Stimulated activated CD4-positive, alpha-beta T cell treated with anti-CD3 and anti-CD28 coated beads, Interleukin-4, amount 100 ng/mL, for 24 hours (primary cell): ENCODE data around the gene TPPP3.
"Not testable (repeated sequence)": the region's sequence is repeated elsewhere in the genome, so short reads cannot be mapped to it uniquely, and the experiment has no call there.

ENCODE experiments used
- DNase-seq: peaks from one replicate; pipeline ENCODE4 v3.0.0-alpha.2; 2020

TPPP3 gene

DNA sequence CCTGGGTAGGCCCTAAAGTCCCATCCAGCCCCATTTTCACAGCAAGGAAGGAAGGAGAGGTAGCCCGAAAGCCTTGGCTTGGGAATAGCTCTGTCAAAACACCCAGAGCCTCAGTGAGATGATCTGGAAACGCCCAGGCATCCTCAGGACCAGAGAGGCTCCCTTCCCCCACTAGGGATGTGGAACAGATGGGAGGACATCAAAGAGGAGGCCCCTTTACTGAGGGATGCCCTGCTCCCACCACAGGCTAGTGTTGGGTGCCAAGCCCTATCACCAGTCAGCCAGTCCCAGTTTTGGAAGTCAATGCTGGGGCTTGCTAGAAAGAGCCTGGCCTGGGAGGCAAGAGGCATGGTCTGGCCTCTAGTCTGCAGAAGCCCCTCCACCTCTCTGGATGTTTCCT, 4.7 kb downstream of the TPPP3 start:
- no peak for DNase-seq

DNA sequence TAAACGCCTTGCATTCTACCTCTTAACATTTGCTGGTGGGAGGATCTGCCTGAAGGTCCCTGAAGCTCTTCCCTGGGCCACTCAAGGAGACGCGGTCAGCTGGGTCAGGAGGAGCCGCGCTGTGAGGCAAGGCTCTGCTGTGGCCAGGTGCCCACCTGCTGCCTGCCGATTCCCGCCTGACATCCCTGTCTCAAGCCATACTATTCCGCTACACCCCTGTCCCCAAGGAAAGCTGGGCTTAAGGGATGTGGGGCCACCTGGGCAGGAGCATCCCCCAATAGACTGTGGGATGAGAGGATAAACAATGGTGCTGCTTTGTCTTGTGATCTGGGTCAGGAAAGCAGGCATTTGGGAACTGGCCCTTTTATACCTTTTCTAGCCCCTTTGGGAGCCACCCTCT, 5.1 kb downstream of the TPPP3 start:
- no peak for DNase-seq

DNA sequence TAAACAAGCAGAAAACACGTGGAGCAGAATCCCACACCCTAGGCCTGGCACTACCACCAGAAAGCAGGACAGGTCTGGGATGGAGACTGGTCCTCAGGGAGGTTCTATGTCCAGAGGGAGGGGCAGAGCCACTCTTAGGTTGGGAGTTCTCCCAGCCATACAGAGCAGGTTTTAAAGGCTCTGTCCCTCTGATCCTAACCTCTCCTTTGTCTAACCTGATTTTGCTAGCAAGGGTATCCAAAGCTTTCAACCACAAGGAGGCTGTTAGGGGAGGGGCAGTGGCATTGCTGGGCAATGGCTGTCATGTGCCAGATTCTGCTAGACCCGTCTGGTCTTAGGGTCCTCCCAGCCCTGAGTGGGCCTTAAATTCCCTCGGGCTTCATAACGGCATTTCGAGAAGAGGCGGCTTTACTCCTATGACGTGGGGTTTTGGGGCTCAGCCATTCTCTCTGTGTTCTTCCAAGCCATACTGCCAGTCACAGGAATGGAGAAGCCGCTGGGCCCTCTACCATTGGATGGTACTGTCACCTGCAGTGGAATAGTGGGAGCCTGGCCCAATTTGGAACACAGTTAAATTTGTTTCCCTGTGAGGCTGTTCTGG, 5.7 kb downstream of the TPPP3 start:
- DNase-seq: no peak

DNA sequence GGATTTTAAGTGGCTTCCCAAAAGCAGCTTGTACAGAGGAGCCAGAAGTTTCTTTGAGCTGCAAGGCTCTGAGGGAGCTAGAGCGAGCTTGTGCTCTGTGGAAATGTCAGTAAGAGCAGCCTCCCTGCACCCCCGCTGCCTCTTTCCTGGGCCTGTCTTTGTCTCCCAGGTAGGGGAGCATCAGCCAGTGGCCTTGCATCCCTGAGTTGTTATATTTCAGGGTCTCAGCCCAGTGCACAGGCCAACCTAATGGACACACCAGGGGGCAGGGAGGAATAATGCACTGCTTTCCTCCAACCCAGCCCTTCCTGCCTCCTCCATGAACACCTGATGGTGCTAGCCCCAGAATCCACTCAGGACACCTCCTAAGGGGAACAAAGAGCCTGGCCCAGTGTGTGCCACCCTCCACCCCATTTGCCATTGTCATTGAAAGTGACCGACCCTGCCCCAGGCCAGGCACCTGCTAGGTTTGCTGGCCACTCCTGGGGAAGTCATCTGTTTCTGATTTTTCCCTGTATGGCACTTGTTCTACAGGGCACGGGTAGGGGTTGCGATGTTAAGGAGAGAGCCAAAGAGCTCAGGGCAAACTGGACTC, 6.3 kb downstream of the TPPP3 start:
- no peak for DNase-seq

DNA sequence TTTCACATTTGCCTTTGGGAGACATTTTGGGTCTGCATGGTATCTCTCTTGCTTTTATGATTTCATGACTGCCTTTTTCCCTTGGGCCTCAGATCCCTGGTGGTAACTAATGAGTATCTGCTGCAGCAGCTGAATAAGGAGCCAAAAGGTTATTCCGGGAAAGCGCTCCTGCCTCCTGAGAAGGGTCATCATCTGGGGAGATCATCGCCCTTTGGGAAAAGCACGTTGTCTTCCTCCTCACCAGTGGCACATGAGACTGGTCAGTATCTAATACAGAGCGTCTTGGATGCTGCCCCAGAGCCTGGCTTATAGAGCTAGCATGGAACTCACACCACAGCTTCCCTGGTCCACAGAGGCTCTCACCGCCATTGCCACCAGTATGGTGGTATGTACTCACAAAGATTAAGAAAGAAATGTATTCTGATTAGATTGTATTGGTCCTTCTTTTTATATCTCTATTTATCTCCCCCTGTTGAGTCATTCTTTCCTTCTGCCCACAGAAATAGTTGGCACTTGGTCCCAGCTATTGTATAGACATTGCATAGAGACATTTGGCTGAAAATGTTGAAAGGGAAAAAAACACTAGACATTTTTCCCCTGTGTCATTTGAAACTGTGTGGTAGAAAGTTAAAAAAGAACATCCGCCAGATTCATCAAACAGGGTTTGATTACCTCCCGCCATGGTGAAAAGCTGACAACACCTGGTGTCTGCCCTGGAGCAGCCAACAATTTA, 8.4 kb downstream of the TPPP3 start:
- DNase-seq: no peak

DNA sequence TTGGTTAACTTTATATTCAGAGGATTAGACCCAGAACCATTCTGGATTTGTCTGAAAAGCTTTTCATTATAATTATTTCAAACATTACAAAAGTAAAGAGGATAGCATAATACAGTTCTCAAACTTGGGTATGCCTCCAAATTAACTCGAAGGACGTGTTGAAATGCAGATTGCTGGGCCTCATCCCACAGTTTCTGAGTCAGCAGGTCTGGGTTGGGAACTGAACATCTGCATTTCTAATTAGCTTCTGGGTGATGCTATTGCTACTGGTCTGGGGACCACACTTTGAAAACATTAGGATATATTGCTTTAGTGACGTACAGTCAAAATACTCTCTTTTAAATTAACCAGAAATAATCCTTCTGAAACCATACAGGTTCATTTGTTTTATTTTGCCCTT, 10.0 kb downstream of the TPPP3 start:
- DNase-seq: no peak

DNA sequence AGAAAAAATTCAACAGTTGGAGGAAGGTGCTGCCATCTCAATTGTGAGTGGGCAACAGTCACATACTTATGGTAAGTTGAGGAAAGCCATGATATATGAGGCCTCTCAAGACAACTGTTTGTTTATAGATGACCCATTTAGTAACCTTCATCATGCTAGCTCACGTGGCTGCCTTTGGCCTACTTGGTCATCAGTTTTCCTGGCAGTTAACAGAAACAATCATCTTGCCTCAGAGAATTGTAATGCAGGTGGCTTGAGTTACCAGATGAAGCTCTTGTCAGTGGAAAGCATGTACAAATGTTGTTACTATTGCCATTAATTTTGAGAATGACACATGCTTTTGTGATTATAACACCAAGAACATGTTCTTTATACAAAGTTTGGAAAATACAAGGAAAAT, 14.7 kb downstream of the TPPP3 start:
- no peak for DNase-seq

DNA sequence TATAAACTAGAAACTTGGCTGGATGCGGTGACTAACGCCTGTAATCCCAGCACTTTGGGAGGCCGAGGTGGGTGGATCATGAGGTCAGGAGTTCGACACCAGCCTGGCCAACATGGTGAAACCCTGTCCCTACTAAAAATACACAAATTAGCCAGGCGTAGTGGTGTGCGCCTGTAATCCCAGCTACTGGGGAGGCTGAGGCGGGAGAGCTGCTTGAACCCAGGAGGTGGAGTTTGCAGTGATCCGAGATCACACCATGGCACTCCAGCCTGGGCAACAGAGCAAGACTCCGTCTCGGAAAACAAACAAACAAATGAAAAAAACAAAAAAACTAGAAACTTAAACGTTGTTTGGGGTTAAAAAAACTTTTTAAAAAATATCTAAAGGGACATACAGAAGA, 17.3 kb downstream of the TPPP3 start:
- not testable (repeated sequence) for DNase-seq

DNA sequence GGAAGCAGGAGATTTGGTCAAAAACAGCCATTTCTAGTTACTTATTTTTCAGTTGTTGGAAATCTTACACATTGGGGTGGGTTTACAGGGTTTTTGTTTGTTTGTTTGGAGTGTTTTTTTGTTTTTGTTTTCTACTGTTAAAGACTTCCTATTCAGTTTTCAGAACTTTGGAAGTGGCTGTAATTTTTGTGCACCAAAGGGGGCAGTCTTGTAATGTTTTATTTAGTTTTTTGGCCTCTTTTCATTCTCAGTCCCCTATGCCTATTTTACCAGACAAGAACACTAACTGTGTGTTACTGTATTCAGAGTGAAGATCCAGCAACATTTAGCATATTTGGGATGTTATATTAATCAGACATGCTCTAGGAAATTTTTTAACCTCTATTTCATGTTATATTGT, 20.6 kb downstream of the TPPP3 start:
- DNase-seq: no peak

DNA sequence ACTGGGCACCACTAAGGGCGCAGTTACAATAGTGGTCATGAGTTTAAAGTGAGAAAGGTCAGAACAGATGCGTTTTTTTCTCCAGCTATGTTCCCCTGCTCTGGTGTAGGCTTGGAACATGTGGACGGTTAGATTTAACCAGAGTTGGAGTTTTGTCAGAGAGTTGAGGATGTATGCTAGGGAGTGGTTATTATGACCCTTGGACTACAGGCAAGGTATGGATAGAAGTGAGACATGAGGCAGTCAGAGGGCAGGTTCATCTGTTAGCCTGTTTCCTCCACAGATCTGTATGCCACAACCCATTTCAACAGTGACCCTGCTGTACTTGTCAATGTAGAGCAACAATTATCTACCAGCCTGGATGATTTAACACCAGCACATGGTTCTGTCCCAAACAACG, 22.6 kb downstream of the TPPP3 start:
- no peak for DNase-seq

DNA sequence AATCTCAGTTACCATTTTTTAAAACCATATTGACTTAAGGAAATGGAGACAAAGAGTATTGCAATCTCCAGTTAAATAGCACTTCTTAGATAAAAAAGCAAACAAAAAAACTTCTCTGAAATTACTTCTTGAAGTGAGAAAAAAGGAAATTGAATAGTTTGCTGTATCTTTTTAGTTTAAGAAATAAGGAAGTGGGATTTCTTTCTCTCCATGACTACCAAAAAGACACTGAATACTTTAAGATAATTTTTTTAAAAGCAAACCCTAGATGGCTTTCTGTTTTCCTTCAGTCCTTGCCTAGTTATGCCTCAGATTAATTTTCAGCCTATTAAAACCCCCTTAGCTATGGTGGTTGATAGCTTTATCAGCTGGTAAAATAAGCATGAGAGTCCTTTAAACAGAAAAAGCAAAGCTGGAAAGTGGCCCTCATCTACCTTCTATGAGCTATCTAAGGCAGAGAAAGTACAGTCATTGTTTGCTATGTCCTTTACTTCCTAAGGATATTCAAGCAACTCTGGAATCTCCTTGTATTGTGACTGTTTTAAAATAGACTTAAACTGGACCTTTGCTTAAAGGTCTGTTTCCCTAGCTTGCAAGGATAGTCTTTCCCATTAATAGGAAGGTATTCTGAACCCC, 28.6 kb downstream of the TPPP3 start:
- no peak for DNase-seq

DNA sequence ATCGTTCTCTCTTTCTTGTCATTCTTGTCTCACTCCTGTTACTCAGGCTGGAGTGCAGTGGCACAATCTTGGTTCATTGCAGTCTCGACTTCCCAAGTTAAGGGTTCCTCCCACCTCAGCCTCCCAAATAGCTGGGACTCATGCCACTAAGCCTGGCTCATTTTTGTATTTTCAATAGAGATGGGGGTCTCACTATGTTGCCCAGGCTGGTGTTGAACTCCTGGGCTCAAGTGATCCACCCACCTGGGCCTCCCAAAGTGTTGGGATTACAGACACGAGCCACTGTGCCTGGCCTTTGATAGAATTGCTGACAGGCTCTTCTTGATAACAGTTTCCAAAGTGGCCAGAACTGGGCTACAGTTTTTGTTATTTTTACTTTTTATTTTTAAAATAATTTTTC, 32.3 kb downstream of the TPPP3 start:
- DNase-seq: no peak

DNA sequence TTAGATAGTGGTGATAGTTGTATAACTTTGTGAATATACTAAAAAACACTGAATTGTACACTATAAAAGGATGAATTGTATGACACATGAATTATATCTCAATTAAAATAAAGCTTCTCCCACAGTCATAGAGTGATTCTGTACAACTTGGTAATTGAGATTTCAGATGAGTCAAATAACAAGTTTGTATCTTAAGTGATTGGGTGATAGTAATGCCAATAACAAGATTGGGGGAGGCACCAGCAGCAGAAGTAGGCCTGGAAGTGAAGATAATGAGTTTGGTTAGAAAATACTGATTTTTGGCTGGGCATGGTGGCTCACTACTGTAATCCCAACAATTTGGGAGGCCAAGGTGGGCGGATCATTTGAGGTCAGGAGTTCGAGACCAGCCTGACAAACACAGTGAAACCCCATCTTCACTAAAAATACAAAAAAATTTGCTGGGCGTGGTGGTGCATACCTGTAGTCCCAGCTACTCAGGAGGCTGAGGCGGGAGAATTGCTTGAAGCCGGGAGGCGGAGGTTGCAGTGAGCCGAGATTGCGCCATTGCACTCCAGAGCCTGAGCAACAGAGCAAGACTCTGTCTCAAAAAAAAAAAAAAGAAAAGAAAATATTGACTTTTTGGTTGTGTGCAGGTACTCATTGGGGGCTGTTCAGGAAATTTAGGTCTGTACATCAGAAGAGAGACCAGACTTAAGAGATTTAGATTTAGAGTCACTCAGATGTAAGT, 33.6 kb downstream of the TPPP3 start:
- DNase-seq: not testable (repeated sequence)

DNA sequence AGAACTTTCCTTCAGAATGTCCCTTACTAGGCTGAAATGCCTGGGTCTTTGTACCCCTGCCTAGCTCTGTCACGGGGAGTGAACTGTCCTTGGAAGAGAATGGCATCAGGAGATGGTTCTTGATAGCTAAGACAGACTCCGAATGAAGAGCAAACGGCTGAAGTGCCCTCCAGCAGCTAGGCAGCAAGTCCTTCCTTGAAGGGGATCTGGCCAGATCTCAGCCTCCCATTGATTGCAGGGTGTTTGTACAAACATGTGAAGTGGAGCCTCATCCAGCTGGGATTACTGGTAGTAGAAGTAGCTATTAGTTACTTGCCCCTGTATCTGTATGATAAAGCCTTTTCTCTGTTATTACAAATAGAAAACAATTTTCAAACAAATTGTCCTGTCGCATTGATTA, 35.7 kb downstream of the TPPP3 start:
- DNase-seq: no peak

DNA sequence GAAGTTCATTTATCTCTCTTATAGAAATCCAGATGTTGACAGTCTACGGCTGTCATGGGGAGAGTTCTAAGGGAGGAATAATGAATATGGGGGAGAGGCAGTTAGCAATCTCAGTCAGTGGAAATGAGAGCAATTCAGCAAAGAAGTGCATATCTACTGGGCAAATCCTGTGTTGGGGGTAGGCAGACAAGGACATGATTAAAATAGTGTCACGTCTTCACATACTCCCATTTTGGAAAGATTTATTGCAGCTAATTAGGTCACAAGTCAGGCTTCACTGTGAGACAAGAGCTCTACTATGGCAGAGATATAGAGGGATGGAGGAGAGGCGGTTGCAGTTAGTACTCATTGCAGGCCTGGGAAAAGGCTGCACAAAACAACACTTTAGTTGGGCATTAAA, 36.9 kb downstream of the TPPP3 start:
- DNase-seq: no peak

DNA sequence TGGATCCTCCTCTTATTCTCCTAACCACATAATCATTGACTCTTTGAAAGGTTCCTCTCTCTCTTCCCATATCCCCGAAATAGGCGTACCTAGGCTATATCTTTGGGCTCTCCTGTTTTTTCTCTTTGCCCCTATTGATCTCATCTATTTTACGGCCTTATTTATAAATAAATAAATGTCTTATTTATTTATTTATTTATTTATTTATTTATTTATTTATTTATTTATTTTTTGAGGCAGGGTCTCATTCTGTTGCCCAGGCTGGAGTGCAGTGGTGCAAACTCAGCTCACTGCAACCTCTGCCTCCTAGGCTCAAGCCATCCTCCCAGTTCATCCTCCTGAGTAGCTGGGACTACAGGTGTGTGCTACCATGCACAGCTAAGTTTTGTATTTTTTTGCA, 40.8 kb downstream of the TPPP3 start:
- DNase-seq: not testable (repeated sequence)

DNA sequence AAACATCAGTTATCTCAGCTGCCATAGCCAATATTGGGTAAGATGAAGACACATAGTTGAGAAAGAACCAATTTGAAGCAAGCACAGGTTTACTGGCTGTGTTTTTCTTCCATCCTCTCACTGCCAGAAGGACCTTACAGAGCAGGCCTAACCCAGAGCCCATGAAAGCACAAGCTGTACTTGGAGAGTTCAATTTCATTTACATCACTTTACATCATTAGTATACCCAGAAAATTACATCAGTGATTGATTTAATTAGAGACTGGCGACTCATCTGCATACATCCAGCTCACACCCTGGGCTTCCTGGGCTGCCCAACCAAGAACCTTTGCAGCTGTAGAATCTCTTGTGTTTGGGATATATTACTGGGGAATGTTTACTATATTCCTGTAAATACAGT, 43.0 kb downstream of the TPPP3 start:
- DNase-seq: no peak

DNA sequence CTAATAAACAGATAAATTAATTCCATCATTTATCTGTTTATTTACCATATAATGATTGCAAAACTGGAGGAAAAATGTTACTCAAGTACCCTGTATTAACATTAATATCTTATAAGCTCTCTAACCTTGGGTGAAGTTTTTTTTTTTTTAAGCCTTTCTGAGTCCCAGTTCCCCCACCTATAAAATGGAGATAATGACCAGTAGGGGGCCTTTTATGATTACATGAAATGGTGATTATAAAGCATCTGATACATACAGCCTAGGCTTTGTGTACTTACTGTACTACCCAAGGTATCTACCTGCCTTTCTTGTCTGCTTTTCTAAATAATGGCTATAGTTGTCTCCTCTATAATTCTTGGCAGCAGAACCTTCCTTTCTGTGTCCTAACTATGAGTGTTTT, 44.1 kb downstream of the TPPP3 start:
- no peak for DNase-seq

DNA sequence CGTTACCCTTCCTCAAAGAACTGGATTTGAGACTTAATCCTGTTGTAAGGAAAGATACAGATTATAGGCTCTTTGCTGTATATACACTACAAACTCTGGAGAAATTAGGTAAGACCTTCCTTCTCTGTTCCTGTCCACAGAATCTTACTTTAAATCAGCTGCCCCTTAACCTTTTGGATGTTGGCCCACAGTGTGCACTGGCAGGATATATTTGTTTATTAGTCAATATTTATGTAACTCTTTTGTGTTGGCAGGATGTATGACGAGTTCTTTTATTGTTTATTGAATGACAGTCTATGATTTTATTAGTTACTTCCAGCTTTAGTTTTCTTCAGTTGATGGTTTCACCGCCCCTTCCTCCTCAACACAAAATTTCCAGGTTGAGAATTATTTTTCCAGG, 47.0 kb downstream of the TPPP3 start:
- DNase-seq: no peak

DNA sequence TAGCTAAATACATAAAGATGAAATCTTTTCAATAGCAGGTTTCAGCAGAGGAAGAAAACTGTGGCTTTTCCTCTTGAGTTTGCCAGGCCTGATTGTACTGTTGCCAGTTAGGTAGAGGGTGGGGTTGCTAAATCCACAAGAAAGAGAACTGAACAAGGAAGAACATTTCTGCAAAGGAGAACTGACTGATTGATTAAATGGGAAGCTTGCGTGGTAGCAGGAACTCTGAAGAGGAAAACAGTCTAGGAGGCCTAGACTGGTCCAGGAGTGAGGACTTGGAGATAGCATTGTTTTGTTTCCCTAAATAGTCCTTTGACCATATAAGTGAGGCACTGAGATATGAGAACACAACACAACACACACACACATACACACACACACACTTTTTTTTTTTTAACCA, 47.9 kb downstream of the TPPP3 start:
- no peak for DNase-seq

DNA sequence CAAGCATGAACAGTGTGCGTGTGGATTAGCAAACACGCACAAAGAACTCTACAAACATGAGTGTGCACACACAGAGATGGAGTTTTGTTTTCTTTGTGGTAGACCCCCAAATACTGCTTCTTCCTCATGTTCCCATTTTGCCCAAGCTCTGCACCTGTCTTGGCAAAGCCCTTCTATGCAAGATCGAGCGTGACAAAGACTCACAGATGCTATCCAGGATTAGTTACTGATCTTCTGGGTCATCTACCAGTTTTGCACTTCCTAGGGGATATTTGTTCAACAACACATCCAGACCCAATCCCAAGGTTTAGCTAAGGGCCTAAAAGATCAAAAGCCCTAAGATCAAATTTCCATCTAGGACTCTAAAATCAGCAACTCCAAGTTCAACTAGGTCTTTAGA, 50.7 kb downstream of the TPPP3 start:
- no peak for DNase-seq

DNA sequence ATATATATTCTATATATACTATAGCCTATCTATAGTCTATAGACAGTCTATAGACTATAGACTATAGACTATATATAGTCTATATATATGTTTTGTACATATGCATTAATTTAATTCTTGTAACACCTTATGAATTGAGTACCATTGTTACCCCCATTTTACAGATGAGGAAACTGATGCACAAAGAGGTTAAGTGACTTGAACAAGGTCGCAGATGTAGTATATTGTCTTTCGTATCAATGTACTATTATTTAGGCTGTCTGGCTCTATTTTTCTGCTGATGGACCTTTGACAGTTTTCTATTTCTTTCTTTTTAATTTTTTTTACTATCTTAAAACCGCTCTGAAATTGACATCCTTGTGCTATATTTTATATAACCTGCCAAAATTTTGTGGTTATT, 52.0 kb downstream of the TPPP3 start:
- no peak for DNase-seq
